Neural progenitor cell (in vitro differentiated cells): ENCODE measurements around the gene RNF14. TPM values are rescaled to one million over a fixed set of nuclear protein-coding genes. Genes with fewer than 3 reads are reported as not detected.

Experiments used
- DNase-seq: peaks from one replicate; pipeline ENCODE4 v3.0.0-alpha.2; 2016; ENCODE audit warnings: low spot score
- H2AFZ ChIP-seq: fragments of 200-600 bp; sonication (generic); replicated peaks from 2 replicates; pipeline ENCODE4 v1.6.1; 2016; ENCODE audit warnings: antibody characterized with exemption
- H3F3A ChIP-seq: fragments of 200-600 bp; sonication (generic); 2 replicates; pipeline ENCODE4 v1.6.1; 2016; ENCODE audit warnings: antibody characterized with exemption, low read depth
- H3K27ac ChIP-seq: fragments of 200-600 bp; sonication (generic); 2 replicates; pipeline ENCODE4 v1.5.1; 2016; ENCODE audit warnings: mild to moderate bottlenecking
- H3K27me3 ChIP-seq: fragments of 200-600 bp; sonication (generic); 2 replicates; pipeline ENCODE4 v1.6.1; 2016; ENCODE audit warnings: mild to moderate bottlenecking, moderate library complexity
- H3K36me3 ChIP-seq: fragments of 200-600 bp; sonication (generic); 2 replicates; pipeline ENCODE4 v1.5.1; 2016
- H3K4me1 ChIP-seq: fragments of 200-600 bp; sonication (generic); 2 replicates; pipeline ENCODE4 v1.6.1; 2016; ENCODE audit warnings: mixed run types
- H3K4me2 ChIP-seq: fragments of 200-600 bp; sonication (generic); 2 replicates; pipeline ENCODE4 v1.6.1; 2016
- H3K4me3 ChIP-seq: fragments of 200-600 bp; sonication (generic); 2 replicates; pipeline ENCODE4 v1.5.1; 2016
- H3K79me2 ChIP-seq: fragments of 200-600 bp; sonication (generic); 2 replicates; pipeline ENCODE4 v1.6.1; 2016; ENCODE audit warnings: low read depth
- H3K9ac ChIP-seq: fragments of 200-600 bp; sonication (generic); 2 replicates; pipeline ENCODE4 v1.6.1; 2016
- H3K9me3 ChIP-seq: fragments of 200-600 bp; sonication (generic); 2 replicates; pipeline ENCODE4 v1.5.1; 2016; ENCODE audit warnings: low read depth
- H4K20me1 ChIP-seq: fragments of 200-600 bp; sonication (generic); 2 replicates; pipeline ENCODE4 v1.6.1; 2016; ENCODE audit warnings: low read depth
- H3K27ac Mint-ChIP-seq: 3 replicates; pipeline ENCODE4 v1.8.0; 2021; ENCODE audit warnings: mixed read lengths
- H3K27me3 Mint-ChIP-seq: 2 replicates; pipeline ENCODE4 v1.8.0; 2022; ENCODE audit warnings: low read depth, mild to moderate bottlenecking, inconsistent platforms, moderate library complexity, mixed read lengths; ENCODE audit not compliant: insufficient read depth
- H3K36me3 Mint-ChIP-seq: 3 replicates; pipeline ENCODE4 v1.8.0; 2021; ENCODE audit warnings: mixed read lengths
- H3K4me1 Mint-ChIP-seq: 3 replicates; pipeline ENCODE4 v1.8.0; 2021; ENCODE audit warnings: mixed read lengths
- H3K4me3 Mint-ChIP-seq: 3 replicates; pipeline ENCODE4 v1.8.0; 2021; ENCODE audit warnings: mild to moderate bottlenecking, moderate library complexity, mixed read lengths
- H3K9me3 Mint-ChIP-seq: 3 replicates; pipeline ENCODE4 v1.8.0; 2020; ENCODE audit warnings: mixed read lengths
- CTCF ChIP-seq: fragments of 200-600 bp; sonication (generic); IDR thresholded peaks from 2 replicates; pipeline ENCODE4 v1.5.1; 2017; ENCODE audit warnings: antibody characterized with exemption, mild to moderate bottlenecking
- EZH2 ChIP-seq: fragments of 200-600 bp; sonication (generic); IDR thresholded peaks from 2 replicates; pipeline ENCODE4 v1.6.1; 2017; ENCODE audit warnings: antibody characterized with exemption, mild to moderate bottlenecking, moderate library complexity
- EZH2phosphoT487 ChIP-seq: fragments of 200-600 bp; sonication (generic); IDR thresholded peaks from 2 replicates; pipeline ENCODE4 v1.6.1; 2017; ENCODE audit warnings: antibody characterized with exemption
- total RNA-seq: library from RNA; depleted of rRNA; stranded (reverse); fragments of >200 nt; gene quantifications from 2 replicates; pipeline ENCODE4 v1.2.3, GENCODE V29; 2015; ENCODE audit warnings: low replicate concordance

The RNF14 gene
- total RNA-seq, 1 donor from 2014 or later, result 41.2 TPM

GRCh38 chr5:141961466-141961865 is 7.4 kb upstream of the RNF14 start:
- Mint-ChIP-seq H3K27ac (peak overlapping the region; percentile 51), H3K4me3 (no peak overlapping the region), H3K36me3 (no peaks in the 10 kb centered on the region), H3K9me3 (no peaks in the 10 kb centered on the region), H3K4me1 (peaks cover 30% of the 10 kb centered on the region), H3K27me3 (peaks cover 2% of the 10 kb centered on the region)
- no peaks in the 10 kb centered on the region for H4K20me1 ChIP-seq
- no peaks in the 10 kb centered on the region for H3K79me2 ChIP-seq
- H3K36me3 ChIP-seq, result no peaks in the 10 kb centered on the region
- H3K27ac ChIP-seq, result no peak overlapping the region
- H3K4me1 ChIP-seq, result peaks cover 5% of the 10 kb centered on the region
- no peak overlapping the region for H3K4me3 ChIP-seq
- H2AFZ ChIP-seq, result peak overlapping the region; percentile 34
- DNase-seq, result no peak
- no peak for TF ChIP-seq CTCF
- TF ChIP-seq EZH2, result no peak
- TF ChIP-seq EZH2phosphoT487, result no peak
- H3K9me3 ChIP-seq, result no peaks in the 10 kb centered on the region
- H3K9ac ChIP-seq, result no peak overlapping the region
- no peaks in the 10 kb centered on the region for H3K27me3 ChIP-seq
- no peak overlapping the region for H3K4me2 ChIP-seq
- H3F3A ChIP-seq, result no peaks in the 10 kb centered on the region

GRCh38 chr5:141963701-141964100 is 5.2 kb upstream of the RNF14 start:
- H3K36me3 ChIP-seq, result no peaks in the 10 kb centered on the region
- H3K9me3 ChIP-seq, result no peaks in the 10 kb centered on the region
- H3K27ac ChIP-seq, result no peak overlapping the region
- H3K27me3 ChIP-seq, result no peaks in the 10 kb centered on the region
- no peaks in the 10 kb centered on the region for H3F3A ChIP-seq
- H3K9ac ChIP-seq, result no peak overlapping the region
- H3K4me3 ChIP-seq, result no peak overlapping the region
- no peaks in the 10 kb centered on the region for H3K79me2 ChIP-seq
- no peaks in the 10 kb centered on the region for H3K9me3 Mint-ChIP-seq
- no peak overlapping the region for H3K4me3 Mint-ChIP-seq
- no peak overlapping the region for H2AFZ ChIP-seq
- DNase-seq, result no peak
- TF ChIP-seq EZH2phosphoT487, result no peak
- TF ChIP-seq CTCF, result no peak
- TF ChIP-seq EZH2, result no peak
- peaks cover 5% of the 10 kb centered on the region for H3K4me1 ChIP-seq
- H3K36me3 Mint-ChIP-seq, result no peaks in the 10 kb centered on the region
- no peak overlapping the region for H3K27ac Mint-ChIP-seq
- no peaks in the 10 kb centered on the region for H4K20me1 ChIP-seq
- peaks cover 2% of the 10 kb centered on the region for H3K27me3 Mint-ChIP-seq
- no peak overlapping the region for H3K4me2 ChIP-seq
- peaks cover 22% of the 10 kb centered on the region for H3K4me1 Mint-ChIP-seq

- Histone ChIP-seq H3K9me3 (no peaks in the 10 kb centered on the region), H3K27ac (no peak overlapping the region), H2AFZ (no peak overlapping the region), H3F3A (peaks cover 11% of the 10 kb centered on the region), H3K36me3 (no peaks in the 10 kb centered on the region), H3K79me2 (peaks cover 7% of the 10 kb centered on the region), H3K4me3 (no peak overlapping the region), H3K4me1 (peaks cover 9% of the 10 kb centered on the region), H3K4me2 (no peak overlapping the region), H3K27me3 (no peaks in the 10 kb centered on the region), H4K20me1 (no peaks in the 10 kb centered on the region), H3K9ac (no peak overlapping the region)
- Mint-ChIP-seq H3K27me3 (peaks cover 3% of the 10 kb centered on the region), H3K4me1 (peaks cover 23% of the 10 kb centered on the region), H3K4me3 (no peak overlapping the region), H3K9me3 (no peaks in the 10 kb centered on the region), H3K27ac (no peak overlapping the region), H3K36me3 (no peaks in the 10 kb centered on the region)
- DNase-seq, result no peak
- TF ChIP-seq EZH2 (no peak), EZH2phosphoT487 (no peak), CTCF (no peak)
These were observed 3.8 kb upstream of the RNF14 start for GRCh38 chr5:141965071-141965470.
